Measurements from ENCODE around the gene C2orf66. TPM values are rescaled to one million over a fixed set of nuclear protein-coding genes. Genes with fewer than 3 reads are reported as not detected.

Gene C2orf66
- total and polyA plus RNA-seq, 2 donors (not counting 3 experiments of a cell fraction or from before 2014, with no cell fraction given), result 0.27 to 0.54 TPM

DNA sequence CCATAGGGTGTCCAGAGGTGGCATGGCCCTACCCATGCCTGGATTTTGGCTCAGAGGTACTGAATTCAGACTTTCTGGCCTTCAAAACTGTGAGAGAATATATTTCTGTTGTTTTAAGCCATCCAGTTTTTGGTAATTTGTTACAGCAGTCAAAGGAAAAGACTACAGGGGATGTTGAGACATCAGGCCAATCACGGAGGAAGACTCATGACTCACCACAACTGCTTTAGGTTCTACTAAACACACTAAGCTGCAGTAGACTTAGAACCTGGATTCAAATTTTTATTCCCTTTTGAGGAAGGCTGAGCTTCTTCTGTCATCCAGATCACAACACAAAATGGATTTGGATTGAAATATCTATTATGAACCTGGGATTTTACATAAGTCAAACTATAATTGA, 12.0 kb upstream of the C2orf66 start:
- Histone ChIP-seq H3K9me3 (replicated peaks; ENCODE audit: control insufficient read depth, insufficient read depth, low read length) (no peaks in the 10 kb centered on the region), H3K9ac (replicated peaks; ENCODE audit: extremely low read depth, insufficient read depth, low read length) (no peak overlapping the region), H2AFZ (ENCODE audit: low read depth, low read length) (no peak overlapping the region), H3K27me3 (ENCODE audit: control insufficient read depth in 2 of 2, insufficient read depth in 2 of 2, low read length in 2 of 2) (no peaks in the 10 kb centered on the region), H4K20me1 (replicated peaks; ENCODE audit: control insufficient read depth, extremely low read depth, insufficient read depth, low read length) (no peaks in the 10 kb centered on the region), H3K79me2 (ENCODE audit: control insufficient read depth, insufficient read depth, low read length) (no peaks in the 10 kb centered on the region), H3K27ac (ENCODE audit: insufficient read depth, low read depth, low read length) (no peak overlapping the region), H3K36me3 (ENCODE audit: control insufficient read depth in 2 of 2, extremely low read depth in 1 of 2, insufficient read depth in 2 of 2, low read length in 2 of 2) (no peaks in the 10 kb centered on the region), H3K4me2 (ENCODE audit: insufficient read depth, low read length) (no peak overlapping the region), H3K4me3 (replicated peaks in 1 of 3; ENCODE audit: insufficient read depth in 1 of 3, low read depth in 1 of 3, low read length in 3 of 3) (no peak overlapping the region), H3K9me1 (replicated peaks; ENCODE audit: control insufficient read depth, extremely low read depth, insufficient read depth, low read length) (no peaks in the 10 kb centered on the region), H3K4me1 (ENCODE audit: control insufficient read depth, extremely low read depth, insufficient read depth, low read length) (peaks cover 16% of the 10 kb centered on the region)
- BruUV-seq (replicated peaks), result no TSS peak
- DNase-seq (ENCODE audit: low read depth, low spot score), result no peak
- intact Hi-C loops (cut with micrococcal nuclease), result no loop called here
- dilution Hi-C loops (cut with MboI; ENCODE audit: extremely low pct_ligation_motif_present, low sequenced_read_pairs), result no loop called here
- no peak for TF ChIP-seq FOS (IDR thresholded peaks at IDR 0.05; ENCODE audit: borderline replicate concordance, insufficient read depth, low read length)
- no peak for TF ChIP-seq MYC (IDR thresholded peaks at IDR 0.05; ENCODE audit: low read depth, low read length)
- no peak for TF ChIP-seq POLR2A (IDR thresholded peaks at IDR 0.05; ENCODE audit: low read depth, low read length)
- no peak for TF ChIP-seq POLR2AphosphoS5 (IDR thresholded peaks at IDR 0.05; ENCODE audit: insufficient read depth, low read depth, low read length)
- TF ChIP-seq GATA2 (IDR thresholded peaks at IDR 0.05; ENCODE audit: insufficient read depth, insufficient read length, low read depth, low read length), result no peak
- TF ChIP-seq, protein P1, sequence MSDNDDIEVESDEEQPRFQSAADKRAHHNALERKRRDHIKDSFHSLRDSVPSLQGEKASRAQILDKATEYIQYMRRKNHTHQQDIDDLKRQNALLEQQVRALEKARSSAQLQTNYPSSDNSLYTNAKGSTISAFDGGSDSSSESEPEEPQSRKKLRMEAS (IDR thresholded peaks at IDR 0.05; ENCODE audit: insufficient read depth, insufficient read length), result no peak
- TF ChIP-seq CTCF (IDR thresholded peaks at IDR 0.05; ENCODE audit: extremely low read depth in 1 of 2, insufficient read depth in 1 of 2, low read depth in 1 of 2, low read length in 2 of 2), result no peak
- TF ChIP-seq JUN (IDR thresholded peaks at IDR 0.05; ENCODE audit: borderline replicate concordance, insufficient read depth, insufficient read length, low read depth), result no peak
- TF ChIP-seq EZH2 (IDR thresholded peaks at IDR 0.05; ENCODE audit: borderline replicate concordance, low read depth, low read length, severe bottlenecking), result no peak
- FAIRE-seq, result no peak
- CTCF ChIA-PET, result interaction anchor here (0.8 kb wide), 1 partner anchor 15 kb away, joined by 3 read pairs; no protein-coding TSS in a partner anchor
- POLR2A ChIA-PET, result no interaction called here

Data from endothelial cell of umbilical vein (primary cell).